Panc1 (cell line): ENCODE results near the gene KCTD1. TPM values are rescaled to one million over a fixed set of nuclear protein-coding genes. Genes with fewer than 3 reads are reported as not detected.

ENCODE experiments used
- ATAC-seq: fragments of 200-7000 bp; cut with Tn5 transposase; 2 replicates; pipeline ENCODE4 v1.9.1; 2020; ENCODE audit warnings: mild to moderate bottlenecking, moderate library complexity
- BruUV-seq: library from RNA; stranded (reverse); fragments of 400-500 nt; replicated peaks from 2 replicates; lab custom pipeline; 2021; lab: Mats Ljungman, UMichigan
- CTCF ChIA-PET: fragments of 300-600 bp; sonication (Branson Sonifier 250); formaldehyde crosslinking; loops from one replicate; lab custom pipeline; 2022; ENCODE audit warnings: antibody characterized with exemption; lab: Charles Lee
- POLR2A ChIA-PET: fragments of 300-600 bp; sonication (Branson Sonifier 250); formaldehyde crosslinking; loops from one replicate; lab custom pipeline; 2022; ENCODE audit warnings: antibody characterized with exemption; lab: Charles Lee
- DNase-seq: peaks from one replicate; pipeline ENCODE4 v3.0.0-alpha.2; 2010; ENCODE audit warnings: low read depth, low spot score
- H3K27ac ChIP-seq: 2 replicates; pipeline ENCODE4 v1.5.1; 2011; ENCODE audit warnings: mild to moderate bottlenecking, low read length, inconsistent platforms
- H3K27me3 ChIP-seq: fragments of 200-500 bp; sonication (Bioruptor generic); 2 replicates; pipeline ENCODE4 v1.6.0; 2014; ENCODE audit warnings: low read length, inconsistent platforms; ENCODE audit not compliant: control insufficient read depth, insufficient read depth
- H3K36me3 ChIP-seq: fragments of 200-500 bp; sonication (Bioruptor generic); 2 replicates; pipeline ENCODE4 v1.5.1; 2014; ENCODE audit warnings: inconsistent platforms, mild to moderate bottlenecking, low read length, moderate library complexity; ENCODE audit not compliant: control insufficient read depth, insufficient read depth
- H3K4me1 ChIP-seq: 2 replicates; pipeline ENCODE4 v1.5.1; 2011; ENCODE audit warnings: inconsistent platforms, mild to moderate bottlenecking, low read length, moderate library complexity; ENCODE audit not compliant: control insufficient read depth, insufficient read depth
- H3K4me3 ChIP-seq, 2 experiments: 2 replicates each; pipeline ENCODE4 v1.5.1; 2011 to 2012; ENCODE audit warnings: low read depth in 2 of 2, low read length in 2 of 2, mild to moderate bottlenecking in 2 of 2, inconsistent platforms in 1 of 2, moderate library complexity in 1 of 2
- H3K9me3 ChIP-seq: fragments of 200-500 bp; sonication (Bioruptor generic); 2 replicates; pipeline ENCODE4 v1.5.1; 2014; ENCODE audit warnings: low read depth, mild to moderate bottlenecking, inconsistent platforms, low read length, moderate library complexity; ENCODE audit not compliant: control insufficient read depth, insufficient read depth
- POLR2AphosphoS5 ChIP-seq: IDR thresholded peaks from 2 replicates; pipeline ENCODE4 v1.6.1; 2012; ENCODE audit warnings: mild to moderate bottlenecking, low read depth, low read length, moderate library complexity
- SIN3A ChIP-seq: IDR thresholded peaks from 2 replicates; pipeline ENCODE4 v1.6.1; 2012; ENCODE audit warnings: low read depth, mild to moderate bottlenecking, low read length, moderate library complexity, borderline replicate concordance; ENCODE audit not compliant: insufficient read depth
- TCF7L2 ChIP-seq: IDR thresholded peaks from 2 replicates; pipeline ENCODE4 v1.6.1; 2011; ENCODE audit warnings: mild to moderate bottlenecking, low read depth, low read length, inconsistent platforms
- in situ Hi-C: cut with HindIII; loops from 2 replicates; pipeline ENCODE4 v1.10.0; 2016; ENCODE audit warnings: low sequenced_read_pairs, low pct_unique_long_range_greater_than_20kb
- intact Hi-C: fragments of 100-400 bp; cut with micrococcal nuclease; formaldehyde crosslinking; loops from one replicate; pipeline ENCODE4 v1.10.0; 2022; ENCODE audit not compliant: unreplicated experiment
- total RNA-seq: library from RNA; stranded (reverse); gene quantifications from one replicate; pipeline ENCODE4 v1.2.1, GENCODE V29; 2021; ENCODE audit not compliant: unreplicated experiment
- TF ChIP-seq, protein P1 (sequence below), 2 experiments: IDR thresholded peaks; 2 replicates each; pipeline ENCODE4 v1.6.1; 2011 to 2012; ENCODE audit warnings: low read depth in 2 of 2, control low read depth in 1 of 2, low read length in 1 of 2, mild to moderate bottlenecking in 1 of 2, moderate library complexity in 1 of 2; ENCODE audit not compliant: insufficient read depth in 1 of 2
- TF ChIP-seq, protein P2 (sequence below): fragments of 450-650 bp; IDR thresholded peaks from 2 replicates; pipeline ENCODE4 v1.5.1; 2017; ENCODE audit warnings: mild to moderate bottlenecking

The KCTD1 gene
- total RNA-seq, 1 experiment from 2014 or later: 34.4 TPM

DNA sequence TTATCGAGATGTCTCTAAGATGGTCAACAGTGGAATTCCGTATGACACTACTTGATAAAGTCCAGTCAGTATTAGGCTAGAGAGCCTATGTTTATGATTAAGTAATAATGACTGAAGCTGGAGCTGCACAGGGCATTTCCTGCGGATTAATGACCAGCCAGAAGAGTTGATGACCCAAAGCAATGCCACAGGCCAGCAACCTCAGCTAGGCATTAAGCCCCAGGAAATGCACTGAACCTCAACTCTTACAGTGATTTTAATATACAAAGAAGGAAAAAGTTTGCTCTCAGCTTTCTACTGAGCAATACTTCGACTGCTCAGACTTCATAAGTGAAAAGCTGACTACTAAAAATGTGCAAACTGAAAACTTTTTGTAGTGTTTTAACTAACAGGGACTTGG lies 3.9 kb downstream of the KCTD1 start:
- ATAC-seq: no peak
- peaks cover 28% of the 10 kb centered on the region for H3K4me1 ChIP-seq
- no TSS peak for BruUV-seq
- ChIA-PET CTCF (interaction anchor here (0.7 kb wide), 1 partner anchor 76 kb away, joined by 4 read pairs; no protein-coding TSS in a partner anchor), POLR2A (interaction anchor here (0.5 kb wide), 2 partner anchors 18 to 78 kb away, joined by 6 read pairs; no protein-coding TSS in a partner anchor)
- H3K9me3 ChIP-seq: no peaks in the 10 kb centered on the region
- in situ Hi-C loops (no loop called here), intact Hi-C loops (no loop called here)
- TF ChIP-seq SIN3A (no peak), POLR2AphosphoS5 (no peak), TCF7L2 (no peak)
- TF ChIP-seq, protein P1, sequence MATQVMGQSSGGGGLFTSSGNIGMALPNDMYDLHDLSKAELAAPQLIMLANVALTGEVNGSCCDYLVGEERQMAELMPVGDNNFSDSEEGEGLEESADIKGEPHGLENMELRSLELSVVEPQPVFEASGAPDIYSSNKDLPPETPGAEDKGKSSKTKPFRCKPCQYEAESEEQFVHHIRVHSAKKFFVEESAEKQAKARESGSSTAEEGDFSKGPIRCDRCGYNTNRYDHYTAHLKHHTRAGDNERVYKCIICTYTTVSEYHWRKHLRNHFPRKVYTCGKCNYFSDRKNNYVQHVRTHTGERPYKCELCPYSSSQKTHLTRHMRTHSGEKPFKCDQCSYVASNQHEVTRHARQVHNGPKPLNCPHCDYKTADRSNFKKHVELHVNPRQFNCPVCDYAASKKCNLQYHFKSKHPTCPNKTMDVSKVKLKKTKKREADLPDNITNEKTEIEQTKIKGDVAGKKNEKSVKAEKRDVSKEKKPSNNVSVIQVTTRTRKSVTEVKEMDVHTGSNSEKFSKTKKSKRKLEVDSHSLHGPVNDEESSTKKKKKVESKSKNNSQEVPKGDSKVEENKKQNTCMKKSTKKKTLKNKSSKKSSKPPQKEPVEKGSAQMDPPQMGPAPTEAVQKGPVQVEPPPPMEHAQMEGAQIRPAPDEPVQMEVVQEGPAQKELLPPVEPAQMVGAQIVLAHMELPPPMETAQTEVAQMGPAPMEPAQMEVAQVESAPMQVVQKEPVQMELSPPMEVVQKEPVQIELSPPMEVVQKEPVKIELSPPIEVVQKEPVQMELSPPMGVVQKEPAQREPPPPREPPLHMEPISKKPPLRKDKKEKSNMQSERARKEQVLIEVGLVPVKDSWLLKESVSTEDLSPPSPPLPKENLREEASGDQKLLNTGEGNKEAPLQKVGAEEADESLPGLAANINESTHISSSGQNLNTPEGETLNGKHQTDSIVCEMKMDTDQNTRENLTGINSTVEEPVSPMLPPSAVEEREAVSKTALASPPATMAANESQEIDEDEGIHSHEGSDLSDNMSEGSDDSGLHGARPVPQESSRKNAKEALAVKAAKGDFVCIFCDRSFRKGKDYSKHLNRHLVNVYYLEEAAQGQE (IDR thresholded peaks at IDR 0.05; ENCODE audit: insufficient read depth in 1 of 2, low read depth in 2 of 2, low read length in 1 of 2): no peak
- TF ChIP-seq, protein P2, sequence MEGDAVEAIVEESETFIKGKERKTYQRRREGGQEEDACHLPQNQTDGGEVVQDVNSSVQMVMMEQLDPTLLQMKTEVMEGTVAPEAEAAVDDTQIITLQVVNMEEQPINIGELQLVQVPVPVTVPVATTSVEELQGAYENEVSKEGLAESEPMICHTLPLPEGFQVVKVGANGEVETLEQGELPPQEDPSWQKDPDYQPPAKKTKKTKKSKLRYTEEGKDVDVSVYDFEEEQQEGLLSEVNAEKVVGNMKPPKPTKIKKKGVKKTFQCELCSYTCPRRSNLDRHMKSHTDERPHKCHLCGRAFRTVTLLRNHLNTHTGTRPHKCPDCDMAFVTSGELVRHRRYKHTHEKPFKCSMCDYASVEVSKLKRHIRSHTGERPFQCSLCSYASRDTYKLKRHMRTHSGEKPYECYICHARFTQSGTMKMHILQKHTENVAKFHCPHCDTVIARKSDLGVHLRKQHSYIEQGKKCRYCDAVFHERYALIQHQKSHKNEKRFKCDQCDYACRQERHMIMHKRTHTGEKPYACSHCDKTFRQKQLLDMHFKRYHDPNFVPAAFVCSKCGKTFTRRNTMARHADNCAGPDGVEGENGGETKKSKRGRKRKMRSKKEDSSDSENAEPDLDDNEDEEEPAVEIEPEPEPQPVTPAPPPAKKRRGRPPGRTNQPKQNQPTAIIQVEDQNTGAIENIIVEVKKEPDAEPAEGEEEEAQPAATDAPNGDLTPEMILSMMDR: no peak
- H3K27me3 ChIP-seq: no peaks in the 10 kb centered on the region
- peak overlapping the region; percentile 30 to 77; a peak in 3 of 4 replicates for H3K4me3 ChIP-seq
- no peak for DNase-seq
- H3K36me3 ChIP-seq: no peaks in the 10 kb centered on the region; the same call in 1 of the 2 replicates
- H3K27ac ChIP-seq: peak overlapping the region; percentile 64

DNA sequence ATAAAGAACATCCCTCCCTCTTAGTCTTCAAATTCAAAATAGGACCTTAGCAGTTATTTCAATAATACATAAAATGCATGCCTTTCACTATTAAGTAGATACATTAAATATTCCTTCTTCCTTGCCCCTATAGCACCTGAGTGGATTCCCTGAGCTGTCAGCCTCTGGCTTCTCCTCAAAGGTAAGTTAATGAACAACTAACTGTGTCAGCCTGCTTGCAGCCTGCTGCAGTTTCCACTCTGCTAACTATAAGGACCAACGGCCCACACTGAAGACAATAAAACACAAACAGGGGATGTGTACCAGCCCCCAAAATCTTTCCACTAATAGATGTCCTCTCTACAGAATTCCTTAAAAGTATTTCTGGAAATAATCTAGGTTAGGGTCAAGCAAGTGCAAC lies 5.0 kb downstream of the KCTD1 start:
- TF ChIP-seq SIN3A (no peak), TCF7L2 (no peak), POLR2AphosphoS5 (no peak)
- TF ChIP-seq, protein P2: no peak
- TF ChIP-seq, protein P1 (IDR thresholded peaks at IDR 0.05; ENCODE audit: insufficient read depth in 1 of 2, low read depth in 2 of 2, low read length in 1 of 2): no peak
- in situ Hi-C loops: no loop called here
- ChIA-PET POLR2A (no interaction called here), CTCF (no interaction called here)
- peaks cover 34% of the 10 kb centered on the region for H3K4me1 ChIP-seq
- BruUV-seq: no TSS peak
- DNase-seq (no peak), ATAC-seq (no peak)
- H3K9me3 ChIP-seq: no peaks in the 10 kb centered on the region
- no peaks in the 10 kb centered on the region for H3K27me3 ChIP-seq
- H3K36me3 ChIP-seq: peaks cover 2% of the 10 kb centered on the region; the same call in 1 of the 2 replicates
- no peak overlapping the region for H3K27ac ChIP-seq
- H3K4me3 ChIP-seq: no peak overlapping the region
- intact Hi-C loops: no loop called here
